Activated naive CD8-positive, alpha-beta T cell treated with anti-CD3 and anti-CD28 coated beads, Interleukin-2, amount 10 ng/mL, durations not matched to agents 7 days and 5 days (primary cell): ENCODE results near the gene KCTD1. TPM values are rescaled to one million over a fixed set of nuclear protein-coding genes. Genes with fewer than 3 reads are reported as not detected.

Experiments used
- ATAC-seq: fragments of 150-1000 bp; cut with Tn5 transposase; one replicate; pipeline ENCODE4 v1.10.0; 2021; ENCODE audit warnings: low read depth, moderate library complexity
- POLR2A ChIA-PET: fragments of 350-600 bp; sonication (Branson Sonifier 250); formaldehyde crosslinking; loops from one replicate; lab custom pipeline; 2021; ENCODE audit warnings: antibody characterized with exemption; lab: Charles Lee
- DNase-seq: peaks from one replicate; pipeline ENCODE4 v3.0.0; 2021
- H3K27ac Mint-ChIP-seq: one replicate; pipeline ENCODE4 v1.8.0; 2022; ENCODE audit warnings: mild to moderate bottlenecking, mixed read lengths
- H3K27me3 Mint-ChIP-seq: one replicate; pipeline ENCODE4 v1.8.0; 2022; ENCODE audit warnings: mild to moderate bottlenecking, moderate library complexity, mixed read lengths
- H3K36me3 Mint-ChIP-seq: one replicate; pipeline ENCODE4 v1.8.0; 2021; ENCODE audit warnings: mild to moderate bottlenecking, mixed read lengths
- H3K4me1 Mint-ChIP-seq: one replicate; pipeline ENCODE4 v1.8.0; 2021; ENCODE audit warnings: mixed read lengths
- H3K4me3 Mint-ChIP-seq: one replicate; pipeline ENCODE4 v1.8.0; 2022; ENCODE audit warnings: mild to moderate bottlenecking, moderate library complexity, mixed read lengths
- H3K9me3 Mint-ChIP-seq: one replicate; pipeline ENCODE4 v1.8.0; 2021; ENCODE audit warnings: mixed read lengths
- total RNA-seq, 2 experiments: library from RNA; stranded (reverse); gene quantifications; one replicate each; pipeline ENCODE4 v1.2.3, GENCODE V29; 2021

Gene KCTD1
- total RNA-seq, 2 experiments from 2014 or later: 4.0 to 4.1 TPM

- Mint-ChIP-seq H3K36me3 (no peaks in the 10 kb centered on the region), H3K9me3 (no peaks in the 10 kb centered on the region), H3K4me1 (peaks cover 1% of the 10 kb centered on the region), H3K27ac (no peak overlapping the region), H3K4me3 (no peak overlapping the region), H3K27me3 (no peaks in the 10 kb centered on the region)
- POLR2A ChIA-PET: no interaction called here
- no peak for DNase-seq
- ATAC-seq: no peak
Observed at GRCh38 chr18:26421931-26422330, 126.4 kb downstream of the KCTD1 start.

GRCh38 chr18:26421503-26421902, 126.8 kb downstream of the KCTD1 start:
- no peak overlapping the region for H3K27ac Mint-ChIP-seq
- H3K4me1 Mint-ChIP-seq: peaks cover 1% of the 10 kb centered on the region
- DNase-seq (no peak), ATAC-seq (no peak)
- no peaks in the 10 kb centered on the region for H3K27me3 Mint-ChIP-seq
- no peak overlapping the region for H3K4me3 Mint-ChIP-seq
- no peaks in the 10 kb centered on the region for H3K9me3 Mint-ChIP-seq
- H3K36me3 Mint-ChIP-seq: no peaks in the 10 kb centered on the region
- POLR2A ChIA-PET: no interaction called here

- peaks cover 1% of the 10 kb centered on the region for H3K4me1 Mint-ChIP-seq
- POLR2A ChIA-PET: no interaction called here
- no peak overlapping the region for H3K27ac Mint-ChIP-seq
- no peaks in the 10 kb centered on the region for H3K27me3 Mint-ChIP-seq
- H3K4me3 Mint-ChIP-seq: no peak overlapping the region
- no peaks in the 10 kb centered on the region for H3K9me3 Mint-ChIP-seq
- no peaks in the 10 kb centered on the region for H3K36me3 Mint-ChIP-seq
- DNase-seq: no peak
- ATAC-seq: no peak
Observed at GRCh38 chr18:26419746-26420145, 128.6 kb downstream of the KCTD1 start.

DNA sequence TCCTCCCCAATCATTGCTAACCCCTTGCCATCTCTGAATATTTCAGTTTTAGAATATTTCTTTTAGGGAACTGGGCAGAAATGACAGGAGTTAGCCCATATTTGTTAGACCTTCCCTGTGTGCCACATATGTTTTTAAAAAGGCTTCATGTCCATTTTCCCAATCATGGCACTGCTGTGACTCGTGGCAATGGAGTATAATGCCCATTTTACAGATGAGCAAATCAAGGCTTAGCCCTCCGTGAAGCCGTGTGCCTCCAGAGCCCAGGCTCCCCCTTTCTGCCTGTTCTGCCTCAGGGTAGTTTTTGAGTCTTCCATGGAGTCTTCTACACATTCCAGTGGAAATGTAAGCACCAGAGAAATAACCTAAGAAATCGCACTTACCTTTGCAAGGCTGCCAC, 130.1 kb downstream of the KCTD1 start:
- Mint-ChIP-seq H3K4me3 (no peak overlapping the region), H3K9me3 (no peaks in the 10 kb centered on the region), H3K4me1 (no peaks in the 10 kb centered on the region), H3K27ac (no peak overlapping the region), H3K36me3 (no peaks in the 10 kb centered on the region), H3K27me3 (no peaks in the 10 kb centered on the region)
- POLR2A ChIA-PET: no interaction called here
- ATAC-seq: no peak
- DNase-seq: no peak

- DNase-seq (no peak), ATAC-seq (no peak)
- Mint-ChIP-seq H3K4me3 (no peak overlapping the region), H3K27me3 (no peaks in the 10 kb centered on the region), H3K4me1 (no peaks in the 10 kb centered on the region), H3K27ac (no peak overlapping the region), H3K36me3 (no peaks in the 10 kb centered on the region), H3K9me3 (no peaks in the 10 kb centered on the region)
- POLR2A ChIA-PET: no interaction called here
Observed at GRCh38 chr18:26417190-26417589, 131.2 kb downstream of the KCTD1 start.

DNA sequence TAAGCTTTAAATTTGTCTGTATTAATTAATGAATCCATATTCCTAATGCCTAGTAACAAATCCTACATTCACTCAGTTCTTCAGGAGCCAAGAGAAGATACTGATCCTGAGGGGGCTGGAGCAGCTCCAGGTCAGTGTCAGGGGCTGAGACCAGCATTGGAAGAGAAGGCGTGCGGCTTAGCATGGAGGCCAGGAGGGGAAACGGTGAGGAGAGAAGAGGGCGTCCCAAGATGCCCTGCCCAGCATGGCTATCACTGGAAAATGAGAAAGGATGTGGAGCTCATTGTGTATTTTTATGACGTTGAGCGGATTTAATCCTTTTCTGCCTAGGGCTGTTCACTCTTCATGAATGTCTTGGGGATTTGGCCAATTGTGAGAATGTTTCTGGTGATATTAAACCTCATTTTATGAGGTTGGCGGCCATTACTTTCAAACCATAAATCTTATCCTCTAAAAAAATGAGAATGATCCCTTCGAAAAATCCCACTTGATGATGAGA, 131.7 kb downstream of the KCTD1 start:
- POLR2A ChIA-PET: no interaction called here
- no peaks in the 10 kb centered on the region for H3K27me3 Mint-ChIP-seq
- no peak overlapping the region for H3K27ac Mint-ChIP-seq

DNA sequence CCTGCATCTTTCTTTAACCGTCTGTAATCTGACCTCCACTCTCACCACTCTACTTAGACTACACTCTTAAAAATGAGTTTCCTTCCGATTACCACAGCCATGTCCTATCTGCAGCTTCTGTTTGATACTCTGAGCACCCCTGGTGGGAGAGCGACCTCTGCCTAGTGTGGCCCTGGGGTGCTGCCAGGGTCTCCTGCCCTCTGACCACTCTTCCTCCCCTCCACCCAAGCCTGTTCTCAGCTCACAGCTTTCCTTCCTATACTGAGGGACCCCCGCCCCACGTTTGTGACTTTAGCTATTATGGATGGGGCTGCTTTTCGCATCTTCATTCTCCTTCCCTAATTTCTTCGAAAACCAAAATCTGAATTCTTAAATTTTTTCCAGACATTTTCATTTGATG, 132.7 kb downstream of the KCTD1 start:
- H3K4me1 Mint-ChIP-seq: no peaks in the 10 kb centered on the region
- H3K9me3 Mint-ChIP-seq: no peaks in the 10 kb centered on the region
- H3K36me3 Mint-ChIP-seq: no peaks in the 10 kb centered on the region
- H3K4me3 Mint-ChIP-seq: no peak overlapping the region
- ATAC-seq (no peak), DNase-seq (no peak)
- POLR2A ChIA-PET: no interaction called here
- no peak overlapping the region for H3K27ac Mint-ChIP-seq
- H3K27me3 Mint-ChIP-seq: no peaks in the 10 kb centered on the region

More for the DNA sequence above, 131.7 kb downstream of the KCTD1 start:
- no peaks in the 10 kb centered on the region for H3K9me3 Mint-ChIP-seq
- DNase-seq (no peak), ATAC-seq (no peak)
- no peaks in the 10 kb centered on the region for H3K4me1 Mint-ChIP-seq
- no peaks in the 10 kb centered on the region for H3K36me3 Mint-ChIP-seq
- H3K4me3 Mint-ChIP-seq: no peak overlapping the region

GRCh38 chr18:26414901-26415440, 133.4 kb downstream of the KCTD1 start:
- POLR2A ChIA-PET: no interaction called here
- H3K27me3 Mint-ChIP-seq: no peaks in the 10 kb centered on the region
- no peak for ATAC-seq
- H3K36me3 Mint-ChIP-seq: no peaks in the 10 kb centered on the region
- no peaks in the 10 kb centered on the region for H3K9me3 Mint-ChIP-seq
- H3K4me3 Mint-ChIP-seq: no peak overlapping the region
- DNase-seq: no peak
- no peaks in the 10 kb centered on the region for H3K4me1 Mint-ChIP-seq
- H3K27ac Mint-ChIP-seq: no peak overlapping the region

GRCh38 chr18:26409091-26409490, 139.3 kb downstream of the KCTD1 start:
- no peak overlapping the region for H3K4me3 Mint-ChIP-seq
- no peak overlapping the region for H3K27ac Mint-ChIP-seq
- ATAC-seq (no peak), DNase-seq (no peak)
- H3K27me3 Mint-ChIP-seq: no peaks in the 10 kb centered on the region
- no peaks in the 10 kb centered on the region for H3K9me3 Mint-ChIP-seq
- no peaks in the 10 kb centered on the region for H3K4me1 Mint-ChIP-seq
- no peaks in the 10 kb centered on the region for H3K36me3 Mint-ChIP-seq
- POLR2A ChIA-PET: no interaction called here

DNA sequence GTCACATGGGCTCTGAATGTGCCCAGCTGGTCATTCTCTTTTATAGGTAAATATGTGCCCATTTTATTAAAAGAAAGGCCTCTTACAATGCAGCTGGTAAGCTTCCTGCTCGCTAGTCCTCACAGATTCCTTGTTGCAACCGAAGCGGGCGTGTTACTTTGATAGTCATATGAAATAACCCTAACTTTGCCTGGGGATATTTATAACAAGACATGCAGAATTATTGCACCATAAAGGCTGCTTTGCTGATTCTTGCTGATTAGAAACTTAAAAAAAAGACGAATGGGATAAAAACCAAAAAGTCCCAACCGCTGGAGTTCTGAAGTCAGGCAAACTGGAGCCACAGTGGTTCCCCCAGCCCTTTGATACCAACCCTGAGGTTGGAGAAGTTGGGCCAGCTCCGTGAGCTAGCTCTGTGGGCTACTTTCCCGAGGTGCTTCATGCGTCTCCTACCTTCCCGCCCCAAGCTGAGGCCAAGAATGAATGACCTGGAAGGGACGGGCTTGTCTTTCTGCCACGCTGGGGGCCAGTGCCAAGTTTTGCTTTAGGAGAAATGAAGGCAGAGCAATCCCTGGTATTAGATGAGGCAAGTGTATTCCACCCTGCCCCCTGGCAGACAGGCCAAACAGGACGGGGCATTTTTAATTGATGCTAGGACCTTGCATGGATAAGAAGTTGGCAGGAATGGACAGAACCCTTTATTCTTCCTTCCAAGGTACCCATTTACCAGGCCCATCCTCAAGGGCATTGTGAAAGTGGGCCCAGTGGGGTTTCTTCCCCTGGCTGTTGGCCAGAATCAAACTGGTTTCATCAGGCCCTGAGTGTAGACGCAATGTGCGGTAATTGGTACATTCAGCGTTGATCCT, 140.4 kb downstream of the KCTD1 start:
- no peaks in the 10 kb centered on the region for H3K4me1 Mint-ChIP-seq
- no peaks in the 10 kb centered on the region for H3K36me3 Mint-ChIP-seq
- ATAC-seq (no peak), DNase-seq (no peak)
- H3K9me3 Mint-ChIP-seq: no peaks in the 10 kb centered on the region
- POLR2A ChIA-PET: no interaction called here
- no peaks in the 10 kb centered on the region for H3K27me3 Mint-ChIP-seq
- H3K4me3 Mint-ChIP-seq: no peak overlapping the region
- H3K27ac Mint-ChIP-seq: no peak overlapping the region

- Mint-ChIP-seq H3K4me1 (no peaks in the 10 kb centered on the region), H3K36me3 (no peaks in the 10 kb centered on the region), H3K27ac (no peak overlapping the region), H3K9me3 (no peaks in the 10 kb centered on the region), H3K4me3 (no peak overlapping the region), H3K27me3 (no peaks in the 10 kb centered on the region)
- POLR2A ChIA-PET: no interaction called here
- DNase-seq: no peak
- ATAC-seq: no peak
Observed at GRCh38 chr18:26406854-26407517, 141.4 kb downstream of the KCTD1 start.

DNA sequence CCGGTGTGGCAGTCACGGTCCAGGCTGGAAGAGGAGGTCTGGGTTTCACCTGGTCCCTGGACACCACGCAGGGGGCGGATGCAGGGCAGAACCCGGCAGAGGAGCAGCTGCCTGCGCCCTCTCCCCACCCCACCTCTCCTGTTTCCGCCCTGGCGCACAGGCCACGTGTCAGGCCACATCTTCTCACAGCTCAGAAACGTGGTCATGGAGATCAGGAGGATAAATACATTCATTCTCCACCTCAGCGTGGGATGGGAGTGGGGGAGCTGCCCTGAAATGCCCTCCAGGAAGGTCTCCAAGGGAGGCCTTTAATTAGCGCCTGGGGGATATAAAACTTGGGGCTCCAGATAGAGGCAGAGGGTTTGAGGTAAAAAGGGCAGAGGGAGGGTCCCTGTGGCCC, 142.0 kb downstream of the KCTD1 start:
- H3K27ac Mint-ChIP-seq: no peak overlapping the region
- no peaks in the 10 kb centered on the region for H3K9me3 Mint-ChIP-seq
- POLR2A ChIA-PET: no interaction called here
- H3K36me3 Mint-ChIP-seq: no peaks in the 10 kb centered on the region
- ATAC-seq (no peak), DNase-seq (no peak)
- H3K27me3 Mint-ChIP-seq: no peaks in the 10 kb centered on the region
- no peak overlapping the region for H3K4me3 Mint-ChIP-seq
- no peaks in the 10 kb centered on the region for H3K4me1 Mint-ChIP-seq

DNA sequence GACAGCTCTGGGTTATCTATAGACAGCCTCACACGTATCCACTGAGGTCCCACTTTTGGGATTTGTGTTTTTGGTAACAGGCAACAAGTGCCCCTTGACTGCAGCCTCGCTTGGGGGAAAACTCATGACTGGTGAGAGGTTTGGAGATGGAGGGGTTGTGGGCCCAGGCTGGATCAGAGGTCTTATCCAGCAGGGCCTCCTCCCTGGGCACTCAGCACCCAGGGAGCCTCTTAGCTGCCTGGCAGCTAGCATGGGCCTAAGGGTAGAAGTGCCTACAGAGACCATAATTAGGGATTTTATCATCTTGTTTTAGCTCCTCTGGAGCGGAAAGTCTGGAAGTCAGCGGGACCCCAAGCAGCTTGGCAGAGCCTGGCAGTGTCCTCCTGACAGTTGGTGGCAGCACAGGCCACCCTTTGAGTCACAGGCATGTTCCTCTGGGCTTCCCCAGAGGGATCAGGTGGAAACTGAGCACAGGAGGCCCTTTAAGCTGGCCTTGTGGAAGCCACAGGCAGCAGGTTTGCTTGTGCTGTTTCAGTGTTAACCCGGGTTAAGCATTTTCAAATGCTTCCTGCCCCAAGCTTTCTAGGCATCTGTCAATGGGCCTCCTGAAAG, 143.1 kb downstream of the KCTD1 start:
- Mint-ChIP-seq H3K36me3 (no peaks in the 10 kb centered on the region), H3K27me3 (no peaks in the 10 kb centered on the region), H3K4me1 (no peaks in the 10 kb centered on the region), H3K27ac (no peak overlapping the region), H3K4me3 (no peak overlapping the region), H3K9me3 (no peaks in the 10 kb centered on the region)
- ATAC-seq (no peak), DNase-seq (no peak)
- POLR2A ChIA-PET: no interaction called here
